Measurements from ENCODE around the gene ACSL1.
"Not testable (repeated sequence)": the region's sequence is repeated elsewhere in the genome, so short reads cannot be mapped to it uniquely, and the experiment has no call there.

ACSL1 gene

GRCh38 chr4:184848510-184848909 lies 22.7 kb upstream of the ACSL1 start:
- no peak for TF ChIP-seq CTCF (IDR thresholded peaks at IDR 0.05; ENCODE audit: low read depth, low read length)
- no peak for TF ChIP-seq POLR2A (IDR thresholded peaks at IDR 0.05; ENCODE audit: extremely low read depth, insufficient read length)
- no peak for TF ChIP-seq MYC (IDR thresholded peaks at IDR 0.05; ENCODE audit: low read depth, low read length)
- TF ChIP-seq MAX (IDR thresholded peaks at IDR 0.05; ENCODE audit: low read depth, low read length) = no peak
- no peak overlapping the region for H3K4me3 ChIP-seq (ENCODE audit: low read depth, low read length)
- DNase-seq (ENCODE audit: low read depth) = peak; percentile 62

GRCh38 chr4:184846531-184846930 lies 20.8 kb upstream of the ACSL1 start:
- DNase-seq (ENCODE audit: low read depth) = no peak
- TF ChIP-seq MYC (IDR thresholded peaks at IDR 0.05; ENCODE audit: low read depth, low read length) (no peak), POLR2A (IDR thresholded peaks at IDR 0.05; ENCODE audit: extremely low read depth, insufficient read length) (no peak), MAX (IDR thresholded peaks at IDR 0.05; ENCODE audit: low read depth, low read length) (no peak), CTCF (IDR thresholded peaks at IDR 0.05; ENCODE audit: low read depth, low read length) (no peak)

GRCh38 chr4:184845367-184846021 lies 19.7 kb upstream of the ACSL1 start:
- DNase-seq (ENCODE audit: low read depth) = no peak
- H3K4me3 ChIP-seq (ENCODE audit: low read depth, low read length) = no peak overlapping the region
- TF ChIP-seq MAX (IDR thresholded peaks at IDR 0.05; ENCODE audit: low read depth, low read length) (no peak), MYC (IDR thresholded peaks at IDR 0.05; ENCODE audit: low read depth, low read length) (no peak), POLR2A (IDR thresholded peaks at IDR 0.05; ENCODE audit: extremely low read depth, insufficient read length) (no peak), CTCF (IDR thresholded peaks at IDR 0.05; ENCODE audit: low read depth, low read length) (no peak)

More at GRCh38 chr4:184846531-184846930, 20.8 kb upstream of the ACSL1 start:
- no peak overlapping the region for H3K4me3 ChIP-seq (ENCODE audit: low read depth, low read length)

GRCh38 chr4:184844742-184845141 lies 19.0 kb upstream of the ACSL1 start:
- H3K4me3 ChIP-seq (ENCODE audit: low read depth, low read length) = no peak overlapping the region
- DNase-seq (ENCODE audit: low read depth) = no peak
- no peak for TF ChIP-seq POLR2A (IDR thresholded peaks at IDR 0.05; ENCODE audit: extremely low read depth, insufficient read length)
- TF ChIP-seq MYC (IDR thresholded peaks at IDR 0.05; ENCODE audit: low read depth, low read length) = no peak
- TF ChIP-seq CTCF (IDR thresholded peaks at IDR 0.05; ENCODE audit: low read depth, low read length) = no peak
- no peak for TF ChIP-seq MAX (IDR thresholded peaks at IDR 0.05; ENCODE audit: low read depth, low read length)

- H3K4me3 ChIP-seq (ENCODE audit: low read depth, low read length) = no peak overlapping the region
- DNase-seq (ENCODE audit: low read depth) = no peak
- TF ChIP-seq POLR2A (IDR thresholded peaks at IDR 0.05; ENCODE audit: extremely low read depth, insufficient read length) (no peak), CTCF (IDR thresholded peaks at IDR 0.05; ENCODE audit: low read depth, low read length) (no peak)
Measured at GRCh38 chr4:184843984-184844554, 18.3 kb upstream of the ACSL1 start.

- not testable (repeated sequence) for H3K4me3 ChIP-seq (ENCODE audit: low read depth, low read length); DNase-seq (ENCODE audit: low read depth)
Measured at GRCh38 chr4:184839075-184839399, 13.3 kb upstream of the ACSL1 start.

Data from NB4 (cell line).